ENCODE results near the gene MANEAL.

MANEAL gene
- long read RNA-seq, partial matches to known transcripts: 0 of 6 reads
- long read RNA-seq, other reads (novel, unspliced or antisense): 3 of 6 reads

- TF ChIP-seq SPI1 (IDR thresholded peaks at IDR 0.05; ENCODE audit: borderline replicate concordance, low read depth): no peak
- TF ChIP-seq REST (IDR thresholded peaks at IDR 0.05; ENCODE audit: insufficient replicate concordance, low read depth): peak; percentile 76
- Histone ChIP-seq H3K4me3 (replicated peaks; ENCODE audit: insufficient read depth, low read length) (peak within 1 kb of the TSS; percentile 45), H3K27me3 (ENCODE audit: insufficient read depth, poor library complexity, severe bottlenecking) (peaks cover 19% of the 10 kb centered on the region), H3K27ac (replicated peaks) (no peak within 1 kb of the TSS)
- DNase-seq (ENCODE audit: low read depth in 1 of 2, low spot score in 1 of 2): peak; percentile 33 to 74
These were observed at the start of gene MANEAL for GRCh38 chr1:37793773-37794371. Gene MANEAL (plus strand): TSS chr1:37793847. CDS start chr1:37794183, 336 bp downstream.

GRCh38 chr1:37746806-37747205 lies 46.8 kb upstream of the MANEAL start:
- TF ChIP-seq GABPA (IDR thresholded peaks at IDR 0.05; ENCODE audit: low read depth) (no peak), POLR2AphosphoS5 (IDR thresholded peaks at IDR 0.05; ENCODE audit: low read depth) (no peak), REST (IDR thresholded peaks at IDR 0.05; ENCODE audit: insufficient replicate concordance, low read depth) (no peak), SPI1 (IDR thresholded peaks at IDR 0.05; ENCODE audit: borderline replicate concordance, low read depth) (no peak), CTCF (IDR thresholded peaks at IDR 0.05; ENCODE audit: insufficient read depth, low read length) (no peak)
- Histone ChIP-seq H3K4me3 (replicated peaks; ENCODE audit: insufficient read depth, low read length) (no peak overlapping the region), H3K27me3 (ENCODE audit: insufficient read depth, poor library complexity, severe bottlenecking) (peaks cover 6% of the 10 kb centered on the region), H3K27ac (replicated peaks) (no peak overlapping the region)
- no peak for DNase-seq (ENCODE audit: low read depth in 1 of 2, low spot score in 1 of 2)

- peaks cover 17% of the 10 kb centered on the region for H3K27me3 ChIP-seq (ENCODE audit: insufficient read depth, poor library complexity, severe bottlenecking)
- DNase-seq (ENCODE audit: low read depth in 1 of 2, low spot score in 1 of 2): no peak
- TF ChIP-seq SPI1 (IDR thresholded peaks at IDR 0.05; ENCODE audit: borderline replicate concordance, low read depth) (no peak), CTCF (IDR thresholded peaks at IDR 0.05; ENCODE audit: insufficient read depth, low read length) (no peak)
- H3K4me3 ChIP-seq (replicated peaks; ENCODE audit: insufficient read depth, low read length): no peak overlapping the region
- H3K27ac ChIP-seq (replicated peaks): no peak overlapping the region
These were observed 45.1 kb upstream of the MANEAL start for GRCh38 chr1:37748565-37748964.

- Histone ChIP-seq H3K4me3 (replicated peaks; ENCODE audit: insufficient read depth, low read length) (no peak overlapping the region), H3K27me3 (ENCODE audit: insufficient read depth, poor library complexity, severe bottlenecking) (peaks cover 35% of the 10 kb centered on the region), H3K27ac (replicated peaks) (no peak overlapping the region)
- TF ChIP-seq POLR2AphosphoS5 (IDR thresholded peaks at IDR 0.05; ENCODE audit: low read depth) (no peak), REST (IDR thresholded peaks at IDR 0.05; ENCODE audit: insufficient replicate concordance, low read depth) (no peak), SPI1 (IDR thresholded peaks at IDR 0.05; ENCODE audit: borderline replicate concordance, low read depth) (no peak), GABPA (IDR thresholded peaks at IDR 0.05; ENCODE audit: low read depth) (no peak), CTCF (IDR thresholded peaks at IDR 0.05; ENCODE audit: insufficient read depth, low read length) (no peak)
- DNase-seq (ENCODE audit: low read depth in 1 of 2, low spot score in 1 of 2): no peak
These were observed 41.4 kb upstream of the MANEAL start for GRCh38 chr1:37752213-37752582.
